GM21367 (cell line): ENCODE measurements around the gene DRAP1.

Experiments
- ATAC-seq: cut with Tn5 transposase; IDR thresholded peaks from one replicate; pipeline ENCODE4 v1.9.1; 2021; ENCODE audit not compliant: unreplicated experiment

Gene DRAP1

DNA sequence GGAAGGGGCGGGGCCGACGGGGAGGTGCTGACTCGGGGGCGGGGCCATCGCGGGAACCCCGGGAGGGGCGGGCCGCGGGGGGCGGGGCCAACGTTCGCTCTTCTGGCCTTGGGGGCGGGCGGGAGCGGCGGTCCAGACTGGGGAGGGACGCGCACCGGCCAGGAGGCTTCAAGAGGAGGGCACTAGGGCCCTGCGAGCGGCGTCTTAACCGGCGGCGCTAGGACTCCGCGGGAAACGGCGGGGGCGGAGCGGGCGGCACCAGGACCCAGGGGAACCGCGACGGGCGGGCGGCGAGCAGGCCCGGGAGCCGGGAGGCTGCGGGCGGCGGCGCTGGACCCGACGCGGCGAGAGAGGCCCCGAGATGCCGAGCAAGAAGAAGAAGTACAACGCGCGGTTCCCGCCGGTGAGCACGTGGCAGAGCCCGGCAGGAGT is at the start of gene DRAP1:
Gene DRAP1 (plus strand): TSS at position 286 of the 432 bp plus-strand sequence. CDS start 76 bp downstream, at position 362.
- peak; percentile 64 for ATAC-seq

GRCh38 chr11:65869643-65870306 is 49.5 kb upstream of the DRAP1 start:
- no peak for ATAC-seq

DNA sequence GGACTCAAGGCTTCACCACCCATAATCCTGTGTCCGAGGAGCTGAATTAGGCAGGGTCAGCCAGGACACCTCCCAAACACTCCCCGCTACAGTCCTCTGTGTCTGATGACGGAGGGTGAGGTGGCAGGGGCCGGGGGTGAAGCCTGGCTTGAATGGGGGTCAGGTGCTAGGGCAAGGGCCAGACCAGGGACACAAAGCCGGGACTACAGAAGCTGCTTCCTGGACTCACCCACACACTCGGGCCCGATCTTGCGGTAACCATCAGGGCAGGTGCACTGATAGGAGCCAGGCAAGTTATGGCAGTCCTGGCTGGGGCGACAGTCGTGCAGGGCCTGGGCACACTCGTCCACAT is 48.9 kb upstream of the DRAP1 start:
- no peak for ATAC-seq

DNA sequence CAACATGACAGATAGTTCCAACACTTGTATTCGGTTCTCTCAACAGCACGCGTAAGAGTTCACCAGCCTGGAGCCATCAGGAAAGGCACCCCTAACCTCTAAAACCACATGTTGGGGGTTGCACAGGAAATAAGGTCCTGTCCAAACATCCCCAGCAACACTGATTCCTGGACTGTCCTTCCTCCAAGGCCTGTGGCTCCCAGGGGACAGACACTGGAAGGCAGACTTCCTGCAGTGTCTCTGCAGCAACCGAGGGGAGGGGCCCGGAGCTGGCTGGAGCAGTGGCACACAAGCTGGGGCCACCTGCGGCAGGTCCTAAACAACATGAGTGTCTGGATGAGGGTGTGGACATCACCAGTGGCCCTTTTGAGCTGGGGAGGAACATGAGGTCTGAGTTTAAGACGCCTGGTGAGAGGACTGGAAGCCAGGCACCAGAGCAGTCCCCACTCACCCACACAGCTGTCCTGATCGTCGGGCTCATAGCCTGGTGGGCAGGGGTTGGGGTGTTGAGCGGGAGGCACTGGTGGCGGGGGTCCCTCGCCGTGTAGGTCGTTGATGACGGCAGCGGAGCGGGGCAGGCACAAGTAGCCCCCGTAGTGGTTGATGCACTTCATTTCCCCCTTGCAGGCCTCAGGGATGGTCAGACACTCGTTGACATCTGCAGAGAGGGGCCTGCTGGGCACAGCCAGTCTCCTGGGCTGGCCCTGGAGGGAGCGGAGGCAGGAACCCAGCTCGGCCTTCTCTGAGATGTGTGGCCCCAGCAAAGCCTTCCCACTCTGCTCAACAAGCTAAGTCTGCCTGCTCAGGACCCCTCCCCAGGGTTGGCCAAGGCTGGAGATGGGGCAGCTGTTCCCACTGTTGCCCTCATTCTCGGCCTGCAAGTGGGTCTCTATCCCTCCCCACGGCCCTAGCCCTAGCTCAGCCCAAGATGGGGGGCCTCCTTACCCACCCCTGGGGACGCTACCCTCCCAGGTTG is 48.2 kb upstream of the DRAP1 start:
- ATAC-seq: no peak

DNA sequence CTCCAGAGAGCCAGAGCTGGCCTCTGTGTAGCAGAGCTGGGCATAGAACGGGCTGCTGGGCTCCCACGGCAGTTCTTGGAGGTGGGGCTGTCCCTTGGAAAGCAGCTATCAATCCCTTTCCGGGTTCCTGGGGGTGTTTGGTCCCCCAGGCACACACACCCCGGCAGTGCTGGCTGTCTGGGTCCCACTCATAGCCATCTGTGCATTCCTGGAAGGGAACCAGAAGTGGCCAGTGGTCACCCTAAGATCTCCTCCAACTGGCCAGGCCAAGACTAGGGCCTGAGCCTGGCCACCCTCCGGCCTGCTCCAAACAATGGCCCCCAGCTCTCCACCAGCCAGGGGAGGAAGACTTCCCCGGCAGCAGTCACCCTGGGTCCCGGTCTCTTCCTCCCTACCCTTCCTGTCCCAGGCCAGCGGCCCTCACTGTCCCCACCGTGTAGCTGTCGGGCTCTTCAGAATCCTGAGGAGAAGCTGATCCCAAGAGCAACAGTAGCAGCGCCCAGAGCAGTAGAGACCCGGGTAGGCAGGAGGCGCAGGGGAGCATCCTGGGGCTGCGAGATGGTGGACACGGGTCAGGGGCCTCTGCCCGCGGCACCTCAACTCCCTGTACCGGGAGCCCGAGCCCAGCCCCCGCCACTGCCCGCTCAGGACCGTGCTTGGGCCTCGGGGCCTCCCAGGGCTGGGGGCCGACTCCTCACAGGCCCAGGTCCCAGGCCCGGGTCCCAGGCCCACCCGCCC is 47.2 kb upstream of the DRAP1 start:
- no peak for ATAC-seq

- ATAC-seq: no peak
Measured at GRCh38 chr11:65872586-65873317, 46.5 kb upstream of the DRAP1 start, which contains the start of gene EFEMP2. Gene EFEMP2, minus strand, starts transcription at chr11:65872800. Its CDS starts 446 bp downstream, at chr11:65872354.

DNA sequence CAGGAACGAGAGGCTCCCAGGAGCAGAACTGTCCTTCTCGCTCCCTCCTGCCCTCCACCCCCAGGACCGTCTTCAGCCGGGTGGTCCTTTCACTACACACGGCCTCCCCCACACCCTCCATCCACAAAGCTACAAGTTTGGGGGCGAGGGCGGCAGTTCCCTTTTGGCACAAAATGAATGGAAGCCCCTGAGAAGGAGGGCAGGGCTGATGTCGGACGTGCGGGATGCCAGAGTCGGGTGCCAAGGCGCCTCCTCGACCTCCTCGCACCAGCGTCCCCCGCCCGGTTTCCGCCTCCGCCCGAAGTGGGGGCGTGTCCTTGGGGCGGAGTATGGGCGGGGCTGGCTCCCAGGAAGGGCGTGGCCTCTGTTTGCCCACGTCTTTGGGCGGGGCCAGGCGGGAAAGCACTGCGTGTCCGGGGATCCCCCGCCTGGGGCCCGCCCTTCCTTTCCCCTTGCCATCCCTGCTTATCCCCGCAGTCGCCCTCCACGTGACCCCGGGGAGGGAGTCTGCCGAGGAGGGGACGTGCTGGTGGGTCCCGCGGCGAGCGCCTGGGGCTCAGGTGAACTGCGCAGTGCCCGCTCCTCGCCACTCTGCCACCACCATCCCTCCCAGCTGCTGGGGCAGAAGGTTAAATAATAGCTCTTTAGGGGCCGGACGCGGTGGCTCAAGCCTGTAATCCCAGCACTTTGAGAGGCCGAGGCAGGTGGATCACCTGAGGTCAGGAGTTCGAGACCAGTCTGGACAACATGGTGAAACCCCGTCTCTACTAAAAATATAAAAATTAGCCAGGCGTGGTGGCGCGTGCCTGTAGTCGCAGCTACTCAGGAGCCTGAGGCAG is 45.7 kb upstream of the DRAP1 start:
- peak; percentile 60 for ATAC-seq

DNA sequence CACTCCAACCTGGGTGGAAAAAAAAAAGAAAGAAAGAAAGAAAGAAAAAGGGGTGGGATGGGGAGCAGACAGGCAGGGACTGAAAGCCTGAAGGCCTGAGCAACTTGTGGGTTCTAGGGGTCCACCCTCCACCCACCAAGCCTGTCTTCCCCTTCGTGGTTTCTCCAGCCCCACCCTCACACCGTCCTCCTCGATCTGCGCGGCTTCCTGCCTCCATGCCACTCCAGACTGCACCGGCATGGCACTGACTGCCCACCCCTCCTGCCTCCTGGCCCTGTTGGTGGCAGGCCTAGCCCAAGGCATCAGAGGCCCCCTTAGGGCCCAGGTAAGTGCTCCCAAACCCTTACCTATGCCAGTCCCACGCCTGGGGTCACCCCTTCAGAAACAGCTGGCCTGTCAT is 39.6 kb upstream of the DRAP1 start, which contains the start of gene CTSW:
Gene CTSW (plus strand): TSS at position 221 of the 400 bp plus-strand sequence. CDS start 18 bp downstream, at position 239.
- ATAC-seq: no peak

- no peak for ATAC-seq
Measured at GRCh38 chr11:65880027-65880426, 39.2 kb upstream of the DRAP1 start.

DNA sequence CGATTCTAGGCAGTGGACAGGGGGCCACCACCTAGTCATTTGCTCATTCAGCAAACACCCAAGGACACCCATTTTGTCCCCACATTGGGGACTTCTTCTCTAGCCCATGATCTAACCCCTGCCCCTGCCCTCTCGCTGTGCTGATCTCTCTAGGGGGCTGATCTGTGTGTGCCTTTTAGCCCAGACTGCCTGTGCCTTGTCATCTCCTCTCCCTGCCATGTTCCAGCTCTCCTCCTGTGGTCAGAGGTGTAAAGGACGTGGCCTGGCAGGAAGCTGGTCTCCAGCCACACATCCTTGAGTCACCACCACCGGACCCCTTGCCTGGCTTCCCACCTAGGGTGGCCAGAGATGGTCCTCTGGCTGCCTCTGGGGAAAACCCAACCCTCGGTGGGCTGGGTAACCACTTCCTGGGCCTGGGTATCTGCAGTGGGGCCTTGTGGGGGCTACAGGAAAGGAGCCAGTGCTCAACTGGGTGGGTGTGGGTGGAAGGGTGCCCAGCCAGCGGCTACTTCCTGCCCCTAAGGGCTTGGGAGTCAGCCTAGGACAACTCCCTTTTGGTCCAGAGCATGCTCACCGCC is 38.3 kb upstream of the DRAP1 start:
- no peak for ATAC-seq

- no peak for ATAC-seq
Measured at GRCh38 chr11:65882120-65883057, 36.8 kb upstream of the DRAP1 start.

GRCh38 chr11:65883058-65883761 is 36.0 kb upstream of the DRAP1 start:
- ATAC-seq: no peak

DNA sequence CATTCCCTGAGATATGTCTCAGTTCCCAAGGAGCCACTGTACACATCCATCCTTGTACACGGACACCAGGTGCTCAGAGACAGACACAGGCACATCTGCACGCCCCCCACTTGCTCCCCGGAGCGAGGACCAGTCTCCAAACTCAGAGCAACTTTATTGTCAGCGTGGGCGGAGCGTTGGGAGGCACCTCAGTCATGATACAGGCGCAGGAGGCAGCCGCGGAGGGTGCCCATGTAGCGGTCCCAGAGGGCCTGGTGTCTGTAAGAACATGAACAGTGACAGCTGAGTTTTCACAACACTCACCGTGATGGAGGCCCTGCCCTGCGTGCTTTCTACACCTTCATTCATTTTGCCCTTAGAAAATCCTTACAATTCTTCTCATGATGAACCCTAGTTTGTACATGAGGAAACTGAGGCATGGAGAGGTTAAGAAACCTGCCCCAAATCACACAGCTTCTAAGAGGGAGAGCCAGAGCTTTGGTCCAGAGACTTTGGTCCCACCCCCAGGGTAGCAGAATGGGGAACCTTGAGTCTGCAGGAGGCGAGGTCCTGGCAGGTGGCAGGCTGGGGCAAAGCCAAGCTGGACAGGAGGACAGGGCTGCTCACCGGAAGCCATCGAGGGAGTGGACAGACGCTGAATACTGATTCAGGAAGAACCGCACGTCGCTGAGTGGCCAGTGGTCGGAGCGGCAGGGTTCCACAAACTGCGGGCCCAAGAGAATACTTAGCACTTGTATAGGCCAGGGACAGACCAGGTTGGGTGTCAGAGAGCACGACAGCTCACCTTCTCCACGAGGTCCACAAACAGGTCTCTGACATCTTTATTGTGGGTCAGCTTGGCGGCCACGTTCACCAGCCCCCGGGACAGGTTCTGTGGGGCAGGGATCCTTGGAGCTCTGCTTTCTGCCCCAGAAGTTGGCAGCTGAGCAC is 35.2 kb upstream of the DRAP1 start:
- no peak for ATAC-seq

DNA sequence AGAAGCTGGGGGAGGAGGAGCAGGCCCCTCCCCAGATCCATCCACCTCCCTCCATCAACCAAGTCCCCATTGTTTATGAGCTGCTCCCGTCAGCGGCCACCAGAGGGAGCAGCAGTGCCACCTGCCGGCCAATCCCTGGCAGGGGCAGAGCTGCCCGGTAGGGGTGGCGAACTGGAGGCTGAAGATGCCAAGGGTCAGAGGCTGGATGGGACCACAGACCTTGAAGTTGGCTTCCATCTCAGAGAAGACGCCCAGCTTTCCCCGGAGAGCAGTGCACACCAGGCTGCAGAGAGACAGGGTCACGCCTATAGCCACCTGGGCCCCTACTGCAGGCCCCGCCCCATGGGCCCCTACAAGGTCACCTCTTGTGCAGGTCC is 34.5 kb upstream of the DRAP1 start:
- ATAC-seq: no peak

- ATAC-seq: no peak
Measured at GRCh38 chr11:65885231-65885630, 34.0 kb upstream of the DRAP1 start.

GRCh38 chr11:65885808-65886536 is 33.3 kb upstream of the DRAP1 start:
- ATAC-seq: no peak
